Measurements from ENCODE around the gene C3orf70. TPM values are rescaled to one million over a fixed set of nuclear protein-coding genes. Genes with fewer than 3 reads are reported as not detected.

C3orf70 gene
- total RNA-seq, 1 donor from 2014 or later: 26.8 TPM

- no peak for DNase-seq
These were observed 103.2 kb downstream of the C3orf70 start for GRCh38 chr3:185049710-185050109.

GRCh38 chr3:185046603-185047002 is 106.3 kb downstream of the C3orf70 start:
- no peak for DNase-seq

GRCh38 chr3:185046164-185046515 is 106.7 kb downstream of the C3orf70 start:
- DNase-seq: no peak

- DNase-seq: no peak
These were observed 110.4 kb downstream of the C3orf70 start for GRCh38 chr3:185042312-185043050.

- no peak for DNase-seq
These were observed 111.3 kb downstream of the C3orf70 start for GRCh38 chr3:185041540-185041939.

GRCh38 chr3:185040425-185040824 is 112.4 kb downstream of the C3orf70 start:
- DNase-seq: no peak

GRCh38 chr3:185037801-185038200 is 115.1 kb downstream of the C3orf70 start:
- no peak for DNase-seq

- DNase-seq: no peak
These were observed 121.9 kb downstream of the C3orf70 start for GRCh38 chr3:185030951-185031350.

GRCh38 chr3:185030399-185030798 is 122.5 kb downstream of the C3orf70 start:
- no peak for DNase-seq

GRCh38 chr3:185029086-185029485 is 123.8 kb downstream of the C3orf70 start:
- DNase-seq: no peak

- no peak for DNase-seq
These were observed 124.7 kb downstream of the C3orf70 start for GRCh38 chr3:185028121-185028520.

Other genes starting within 250 kb of the C3orf70 start
- 1.4 TPM for gene EHHADH, start 101.0 kb upstream of the C3orf70 start, total RNA-seq
- 46.8 TPM for gene MAP3K13, start 210.1 kb upstream of the C3orf70 start, total RNA-seq